ENCODE data around the gene LYZL4.

DNA sequence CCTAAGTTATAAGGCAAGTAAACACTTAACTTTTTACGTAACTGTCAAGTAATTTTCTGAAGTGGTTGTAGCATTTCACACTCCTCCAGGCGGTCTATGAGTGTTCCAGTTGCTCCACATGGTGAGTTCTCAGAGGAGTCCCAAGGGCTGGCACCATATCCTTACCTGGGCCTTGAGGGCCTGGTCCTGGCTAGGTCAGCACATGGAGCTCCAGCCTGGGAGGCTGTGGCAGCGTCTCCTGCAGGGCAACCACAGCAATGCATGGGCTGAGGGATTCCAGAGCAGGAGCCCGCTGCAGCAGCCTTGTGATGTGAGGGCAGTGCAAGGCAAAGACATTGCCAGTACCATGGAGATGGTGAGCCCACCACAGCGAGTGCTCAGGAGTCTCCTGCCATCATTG is 32.2 kb upstream of the LYZL4 start:
- TF ChIP-seq GATA2 (IDR thresholded peaks at IDR 0.05; ENCODE audit: low read depth, low read length) (no peak), GATA3 (IDR thresholded peaks at IDR 0.05; ENCODE audit: low read depth, low read length) (no peak)
